Psoas muscle (tissue), 8 donors: ENCODE data around the gene TRIM42. TPM values are rescaled to one million over a fixed set of nuclear protein-coding genes. Genes with fewer than 3 reads are reported as not detected.

Source experiments
- ATAC-seq, 4 donors: fragments of 200-7000 bp; cut with Tn5 transposase; one replicate each; pipeline ENCODE4 v1.9.1; 2020; ENCODE audit warnings: moderate library complexity in 3 of 4, mild to moderate bottlenecking in 2 of 4
- DNase-seq, 2 donors: peaks; one replicate each; pipeline ENCODE4 v3.0.0-alpha.2; 2020
- H3K27ac ChIP-seq: fragments of 200-600 bp; one replicate; pipeline ENCODE4 v1.8.0; 2022
- H3K27me3 ChIP-seq, 3 donors: fragments of 200-600 bp in 1 of 3; one replicate each; pipeline versions ENCODE4 v1.6.1 to v1.8.0; 2013 to 2022; ENCODE audit warnings: low read length in 2 of 3, mild to moderate bottlenecking in 2 of 3, moderate library complexity in 1 of 3; ENCODE audit not compliant: insufficient read depth in 3 of 3
- H3K36me3 ChIP-seq, 2 donors: fragments of 200-600 bp in 1 of 2; one replicate each; pipeline versions ENCODE4 v1.6.1 to v1.8.0; 2013 to 2022; ENCODE audit warnings: low read depth in 1 of 2, mild to moderate bottlenecking in 1 of 2, moderate library complexity in 1 of 2; ENCODE audit not compliant: insufficient read depth in 1 of 2
- H3K4me1 ChIP-seq: fragments of 200-600 bp; one replicate; pipeline ENCODE4 v1.8.0; 2022
- H3K4me3 ChIP-seq: fragments of 200-600 bp; one replicate; pipeline ENCODE4 v1.8.0; 2022; ENCODE audit warnings: mild to moderate bottlenecking
- H3K9me3 ChIP-seq: fragments of 200-600 bp; one replicate; pipeline ENCODE4 v1.8.0; 2022
- WGBS, 3 donors: extraction: QIAGEN DNeasy Blood & Tissue Kit; methylation state at CpG; one replicate each; pipeline versions ENCODE4 v1.1.6 to v1.1.7; 2013; 5-methylcytosine and 5-hydroxymethylcytosine counted together
- intact Hi-C, 2 donors: fragments of 100-400 bp; cut with DNase I; formaldehyde crosslinking; loops; one replicate each; pipeline versions ENCODE4 v1.11.0 to v1.14.2; 2022
- polyA plus RNA-seq, 3 donors: library from polyadenylated mRNA; stranded (reverse); fragments of 200-250 nt; gene quantifications; one replicate each; pipeline ENCODE4 v1.2.3, GENCODE V29; 2013
- total RNA-seq, 4 donors: library from RNA; stranded (reverse); fragmentation: NEBNext Ultra II Directional in 2 of 4; extraction: Animal tissue kit (Norgen Biotek cat#: 25700) in 2 of 4; gene quantifications; one replicate each; pipeline versions ENCODE4 v1.2.1 to v1.2.4, GENCODE V29; 2021 to 2023
- TF ChIP-seq, protein P1 (sequence below): fragments of 200-600 bp; IDR thresholded peaks from one replicate; pipeline ENCODE4 v1.8.0; 2022; ENCODE audit warnings: antibody characterized with exemption
- donor health status: healthy with polysubstance abuse.
- donor health status: DM: no; HTN: no; CAD: no; lungs with moderate emphysema.
- donor health status: Bipolar disorder and iron deficiency.
- donor health status: healthy.
- donor health status: DM: yes; HTN: yes; CAD: no.
- donor health status: DM: no; HTN: no; CAD: no.
- donor health status: DM: no; HTN: no; CAD: no.
- donor health status: DM: yes; HTN: yes; CAD: no.

The TRIM42 gene
- total and polyA plus RNA-seq, 7 donors: 0.06 TPM; not detected in 6

DNA sequence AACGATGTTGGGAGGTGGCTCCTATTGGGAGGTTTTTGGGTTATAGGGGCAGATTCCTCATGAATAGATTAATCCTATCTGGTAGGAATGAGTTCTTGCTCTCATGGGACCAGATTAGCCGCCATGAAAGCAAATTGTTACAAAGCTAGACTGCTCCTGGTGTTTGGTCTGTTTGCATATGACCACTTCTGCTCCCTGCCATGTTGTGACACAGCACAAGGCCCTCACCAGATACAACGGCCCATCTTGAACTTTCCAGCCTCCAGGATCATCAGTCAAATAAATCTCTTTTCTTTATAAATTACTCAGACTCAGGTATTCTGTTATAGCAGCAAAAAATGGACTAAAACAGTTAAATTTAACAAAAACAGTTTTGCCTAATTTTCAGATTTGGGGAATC lies 34.4 kb downstream of the TRIM42 start:
- no peak for ATAC-seq
- H3K27ac ChIP-seq: no peak overlapping the region

DNA sequence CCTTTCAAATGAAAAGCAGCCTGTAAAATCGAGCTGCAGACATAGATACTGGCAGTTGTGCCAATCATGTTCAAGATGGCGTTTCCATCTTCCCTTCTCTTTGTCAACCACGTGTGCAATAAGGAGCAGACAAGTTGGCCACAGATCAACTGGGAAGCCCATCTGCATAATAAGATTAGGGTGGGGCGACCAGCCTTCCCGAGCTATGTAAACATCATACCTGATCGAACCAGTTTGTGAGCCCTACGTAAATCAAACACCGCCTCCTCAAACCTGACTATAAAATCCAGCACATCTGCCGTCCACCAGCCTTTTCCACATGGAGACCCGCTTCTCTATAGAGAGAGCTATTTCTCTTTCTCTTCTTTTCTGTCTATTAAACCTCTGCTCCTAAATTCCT lies 37.2 kb downstream of the TRIM42 start:
- no peak overlapping the region for H3K27ac ChIP-seq
- ATAC-seq: no peak
- H3K4me3 ChIP-seq: no peak overlapping the region
- no peaks in the 10 kb centered on the region for H3K9me3 ChIP-seq
- no peaks in the 10 kb centered on the region for H3K4me1 ChIP-seq
- intact Hi-C loops: no loop called here
- H3K27me3 ChIP-seq: no peaks in the 10 kb centered on the region
- DNase-seq: no peak
- no peaks in the 10 kb centered on the region for H3K36me3 ChIP-seq
- TF ChIP-seq, protein P1, sequence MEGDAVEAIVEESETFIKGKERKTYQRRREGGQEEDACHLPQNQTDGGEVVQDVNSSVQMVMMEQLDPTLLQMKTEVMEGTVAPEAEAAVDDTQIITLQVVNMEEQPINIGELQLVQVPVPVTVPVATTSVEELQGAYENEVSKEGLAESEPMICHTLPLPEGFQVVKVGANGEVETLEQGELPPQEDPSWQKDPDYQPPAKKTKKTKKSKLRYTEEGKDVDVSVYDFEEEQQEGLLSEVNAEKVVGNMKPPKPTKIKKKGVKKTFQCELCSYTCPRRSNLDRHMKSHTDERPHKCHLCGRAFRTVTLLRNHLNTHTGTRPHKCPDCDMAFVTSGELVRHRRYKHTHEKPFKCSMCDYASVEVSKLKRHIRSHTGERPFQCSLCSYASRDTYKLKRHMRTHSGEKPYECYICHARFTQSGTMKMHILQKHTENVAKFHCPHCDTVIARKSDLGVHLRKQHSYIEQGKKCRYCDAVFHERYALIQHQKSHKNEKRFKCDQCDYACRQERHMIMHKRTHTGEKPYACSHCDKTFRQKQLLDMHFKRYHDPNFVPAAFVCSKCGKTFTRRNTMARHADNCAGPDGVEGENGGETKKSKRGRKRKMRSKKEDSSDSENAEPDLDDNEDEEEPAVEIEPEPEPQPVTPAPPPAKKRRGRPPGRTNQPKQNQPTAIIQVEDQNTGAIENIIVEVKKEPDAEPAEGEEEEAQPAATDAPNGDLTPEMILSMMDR: no peak
- 85 to 89% (median 89%) methylated on average over 10 of the region's 10 CpGs for WGBS, 3 donors

More for the DNA sequence above, 34.4 kb downstream of the TRIM42 start:
- TF ChIP-seq, protein P1: no peak
- intact Hi-C loops: no loop called here
- no peaks in the 10 kb centered on the region for H3K36me3 ChIP-seq
- H3K4me3 ChIP-seq: no peak overlapping the region
- no peak for DNase-seq
- no peaks in the 10 kb centered on the region for H3K4me1 ChIP-seq
- no peaks in the 10 kb centered on the region for H3K27me3 ChIP-seq
- 75 to 86% (median 86%) methylated on average over 3 of the region's 3 CpGs for WGBS, 3 donors
- H3K9me3 ChIP-seq: no peaks in the 10 kb centered on the region

DNA sequence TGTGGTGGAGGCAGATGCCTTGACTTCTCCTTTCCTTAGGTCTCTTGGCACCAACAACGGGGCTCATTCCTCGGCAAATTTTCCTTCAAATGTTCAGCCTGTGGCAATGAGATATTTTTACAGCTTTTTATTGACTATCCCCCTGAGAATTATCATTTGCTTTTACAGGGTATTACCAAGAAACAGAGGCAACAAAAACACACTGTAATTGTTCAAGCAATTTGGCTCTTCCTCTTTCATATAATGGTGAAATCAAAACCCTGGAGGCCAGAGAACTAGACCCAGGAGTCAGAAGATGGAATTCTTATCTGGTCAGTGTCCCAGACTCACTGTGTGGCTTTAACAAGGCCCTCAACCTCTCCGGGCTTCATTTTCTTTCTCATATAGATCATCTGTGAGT lies 40.1 kb downstream of the TRIM42 start:
- Histone ChIP-seq H3K4me1 (no peaks in the 10 kb centered on the region), H3K36me3 (no peaks in the 10 kb centered on the region), H3K27ac (no peak overlapping the region), H3K4me3 (no peak overlapping the region), H3K9me3 (no peaks in the 10 kb centered on the region), H3K27me3 (no peaks in the 10 kb centered on the region)
- intact Hi-C loops: no loop called here
- ATAC-seq (peak in 2 of 4 donors; percentile 40 to 74), DNase-seq (no peak)
- WGBS, 3 donors: 44 to 66% (median 57%) methylated on average over 3 of the region's 3 CpGs
- TF ChIP-seq, protein P1: no peak

DNA sequence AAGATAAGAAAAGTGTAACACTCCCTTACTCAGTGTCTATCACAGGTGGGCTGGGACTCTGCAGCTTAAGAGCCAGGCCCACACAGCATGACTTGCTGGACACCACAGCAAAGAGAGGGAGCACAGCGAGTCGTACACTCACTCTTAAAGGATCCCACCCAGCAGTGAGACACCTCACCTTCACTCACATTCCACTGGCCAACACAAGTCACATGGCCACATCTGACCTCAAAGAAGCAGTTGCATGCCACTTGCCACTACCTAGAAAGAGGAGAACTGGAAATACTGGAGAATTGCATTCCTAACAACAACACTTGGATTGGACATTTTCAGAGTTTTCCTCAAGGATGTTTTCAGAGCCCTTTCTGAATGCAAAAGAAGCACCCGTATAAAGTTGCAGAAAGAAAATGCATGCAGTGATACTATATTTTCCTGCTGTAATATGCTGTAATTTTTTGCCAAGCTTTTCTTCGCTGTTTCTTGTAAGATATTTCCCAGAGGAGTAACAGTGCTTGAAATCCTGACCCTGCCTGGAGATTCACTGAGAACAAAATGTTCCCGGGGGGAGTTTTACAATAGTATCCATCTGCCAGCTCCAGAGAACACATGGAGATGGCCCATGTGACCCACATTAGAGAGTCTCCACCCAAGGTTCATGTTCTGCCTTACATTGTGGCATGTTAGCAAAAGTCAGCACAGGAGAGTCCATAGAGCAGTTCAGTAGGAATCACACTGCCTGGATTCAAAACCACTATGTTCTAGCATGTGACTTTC lies 42.2 kb downstream of the TRIM42 start:
- no peaks in the 10 kb centered on the region for H3K27me3 ChIP-seq
- intact Hi-C loops: no loop called here
- DNase-seq (no peak), ATAC-seq (peak in 3 of 4 donors; percentile 74 to 79 (median 77))
- no peak overlapping the region for H3K4me3 ChIP-seq
- H3K9me3 ChIP-seq: no peaks in the 10 kb centered on the region
- no peaks in the 10 kb centered on the region for H3K36me3 ChIP-seq
- H3K4me1 ChIP-seq: no peaks in the 10 kb centered on the region
- whole genome bisulfite sequencing, 3 donors: 47 to 56% (median 56%) methylated on average over 5 of the region's 5 CpGs
- TF ChIP-seq, protein P1: no peak
- H3K27ac ChIP-seq: no peak overlapping the region

DNA sequence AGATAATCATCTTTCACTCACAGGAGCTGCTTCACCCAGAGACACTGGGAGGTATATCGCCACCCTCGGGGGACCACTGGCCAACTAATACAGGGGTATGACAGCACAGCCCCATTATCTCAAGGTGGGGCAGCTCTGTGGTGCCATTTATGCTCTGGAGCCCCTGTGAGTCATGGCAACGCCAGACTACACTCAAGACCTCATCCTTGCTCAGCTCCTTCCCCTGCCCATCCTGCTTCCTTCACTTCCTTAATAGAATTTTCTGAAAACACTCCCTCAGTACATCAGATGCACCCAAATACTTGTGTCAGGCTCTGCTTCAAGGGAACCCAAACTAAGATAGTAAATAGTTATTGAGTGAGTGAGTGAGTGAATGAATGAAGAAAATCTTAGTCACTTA lies 45.7 kb downstream of the TRIM42 start:
- ATAC-seq (no peak), DNase-seq (no peak)
- WGBS, 3 donors: 71 to 82% (median 80%) methylated on average over 3 of the region's 3 CpGs
- Histone ChIP-seq H3K9me3 (no peaks in the 10 kb centered on the region), H3K36me3 (no peaks in the 10 kb centered on the region), H3K4me1 (no peaks in the 10 kb centered on the region), H3K27me3 (no peaks in the 10 kb centered on the region), H3K4me3 (no peak overlapping the region), H3K27ac (no peak overlapping the region)
- intact Hi-C loops: no loop called here
- TF ChIP-seq, protein P1: no peak
